SK-N-SH (cell line): ENCODE measurements around the gene ZDHHC7.

Experiments
- CHD2 ChIP-seq: fragments of 150-350 bp; IDR thresholded peaks from 2 replicates; pipeline ENCODE4 v1.6.1; 2018; ENCODE audit warnings: low read length; ENCODE audit not compliant: partially characterized antibody
- CTCF ChIP-seq: fragments of 200-600 bp; sonication (generic); IDR thresholded peaks from 2 replicates; pipeline ENCODE4 v1.6.1; 2017; ENCODE audit warnings: antibody characterized with exemption, mild to moderate bottlenecking, moderate library complexity
- ELF1 ChIP-seq: IDR thresholded peaks from 2 replicates; pipeline ENCODE4 v1.4.0; 2012
- EP300 ChIP-seq, 2 experiments: IDR thresholded peaks; 2 replicates each; pipeline versions ENCODE4 v1.4.0 to v1.6.1; 2012; ENCODE audit warnings: borderline replicate concordance in 1 of 2, low read depth in 1 of 2, low read length in 1 of 2
- EZH2phosphoT487 ChIP-seq: fragments of 200-600 bp; sonication (generic); IDR thresholded peaks from 2 replicates; pipeline ENCODE4 v1.6.1; 2017; ENCODE audit warnings: low read depth, mixed run types, mild to moderate bottlenecking, antibody characterized with exemption, moderate library complexity, borderline replicate concordance
- GABPA ChIP-seq: IDR thresholded peaks from 2 replicates; pipeline ENCODE4 v1.4.0; 2012; ENCODE audit warnings: low read depth, mild to moderate bottlenecking
- RCOR1 ChIP-seq: fragments of 150-350 bp; IDR thresholded peaks from 2 replicates; pipeline ENCODE4 v1.6.1; 2017; ENCODE audit warnings: antibody characterized with exemption, low read length
- REST ChIP-seq: IDR thresholded peaks from 2 replicates; pipeline ENCODE4 v1.6.1; 2012; ENCODE audit warnings: mild to moderate bottlenecking, low read depth, low read length, moderate library complexity
- TEAD4 ChIP-seq: IDR thresholded peaks from 2 replicates; pipeline ENCODE4 v1.4.0; 2012; ENCODE audit warnings: mild to moderate bottlenecking, borderline replicate concordance; ENCODE audit not compliant: insufficient read depth
- YY1 ChIP-seq: IDR thresholded peaks from 2 replicates; pipeline ENCODE4 v1.4.0; 2012; ENCODE audit warnings: low read depth, mild to moderate bottlenecking
- ZBTB33 ChIP-seq: IDR thresholded peaks from 2 replicates; pipeline ENCODE4 v1.4.0; 2012; ENCODE audit warnings: low read depth, borderline replicate concordance

- TF ChIP-seq REST = no peak
- no peak for TF ChIP-seq EZH2phosphoT487
- no peak for TF ChIP-seq EP300 (IDR thresholded peaks at IDR 0.05; ENCODE audit: borderline replicate concordance in 1 of 2, low read depth in 1 of 2, low read length in 1 of 2)
- no peak for TF ChIP-seq CTCF
- TF ChIP-seq RCOR1 = no peak
- TF ChIP-seq GABPA = no peak
- no peak for TF ChIP-seq CHD2
- no peak for TF ChIP-seq YY1
- no peak for TF ChIP-seq ZBTB33
- TF ChIP-seq ELF1 = no peak
- TF ChIP-seq TEAD4 = no peak
Observed at GRCh38 chr16:84973236-84973635, 38.1 kb downstream of the ZDHHC7 start.
